Stomach smooth muscle (tissue), 2 donors: Measurements from ENCODE around the gene MVB12B.

ENCODE experiments used
- H3K27ac ChIP-seq: one replicate; pipeline ENCODE4 v1.7.0; 2013; ENCODE audit warnings: mild to moderate bottlenecking, low read length, inconsistent platforms
- H3K27me3 ChIP-seq, 2 donors: one replicate each; pipeline ENCODE4 v1.7.0; 2013; ENCODE audit warnings: low read length in 2 of 2; ENCODE audit not compliant: insufficient read depth in 2 of 2, control insufficient read depth in 1 of 2
- H3K36me3 ChIP-seq, 2 donors: one replicate each; pipeline ENCODE4 v1.7.0; 2013; ENCODE audit warnings: low read length in 2 of 2; ENCODE audit not compliant: control insufficient read depth in 2 of 2, insufficient read depth in 2 of 2
- H3K4me1 ChIP-seq: one replicate; pipeline ENCODE4 v1.7.0; 2013; ENCODE audit warnings: low read length; ENCODE audit not compliant: control insufficient read depth, insufficient read depth
- H3K4me3 ChIP-seq, 2 donors: one replicate each; pipeline ENCODE4 v1.7.0; 2013; ENCODE audit warnings: low read length in 2 of 2
- H3K9ac ChIP-seq, 2 donors: one replicate each; pipeline ENCODE4 v1.7.0; 2013; ENCODE audit warnings: low read length in 2 of 2, mild to moderate bottlenecking in 1 of 2
- H3K9me3 ChIP-seq, 2 donors: one replicate each; pipeline ENCODE4 v1.7.0; 2013; ENCODE audit warnings: low read length in 2 of 2; ENCODE audit not compliant: control insufficient read depth in 2 of 2
- donor health status: healthy.
- donor health status: Pancreatic carcinoma.

MVB12B gene

DNA sequence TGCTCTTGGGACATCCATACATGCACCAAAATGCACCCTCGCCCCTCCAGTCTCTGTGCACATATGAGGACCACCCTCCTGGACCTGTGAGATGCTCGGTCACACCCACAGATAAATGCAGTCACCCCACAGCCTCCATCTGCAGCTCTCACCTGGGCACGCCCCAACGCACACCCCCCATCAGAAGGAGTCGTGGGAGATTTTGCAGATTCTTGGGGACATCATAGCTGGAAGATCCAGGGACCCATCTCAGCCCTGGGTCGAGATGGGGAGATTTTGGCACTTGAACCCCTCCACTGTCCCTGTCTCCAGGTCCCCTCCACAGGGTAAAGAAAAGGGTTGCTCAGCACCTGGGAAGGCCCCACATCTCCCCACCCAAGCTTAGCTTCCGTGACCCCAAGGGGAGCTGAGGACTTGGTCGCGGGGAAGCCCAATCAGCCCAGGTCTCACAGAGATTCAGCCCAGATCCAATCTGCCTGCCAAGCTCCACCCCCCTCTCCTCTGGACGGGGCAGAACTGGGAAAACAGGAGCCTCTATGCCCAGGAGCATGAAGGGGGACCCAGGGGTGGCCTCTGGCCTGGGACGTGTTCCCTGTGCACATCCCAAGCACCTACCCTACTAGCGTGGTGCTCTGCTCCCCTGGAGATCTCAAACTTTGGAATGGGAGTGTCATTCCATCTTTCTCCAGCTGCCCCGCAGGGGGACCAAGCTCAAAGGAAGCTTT is 197.9 kb downstream of the MVB12B start:
- Histone ChIP-seq H3K27ac (no peak overlapping the region), H3K4me1 (peaks cover 2% of the 10 kb centered on the region), H3K9me3 (no peaks in the 10 kb centered on the region), H3K9ac (no peak overlapping the region), H3K4me3 (no peak overlapping the region), H3K27me3 (peaks cover 24 to 26% of the 10 kb centered on the region in 2 donors), H3K36me3 (no peaks in the 10 kb centered on the region)

DNA sequence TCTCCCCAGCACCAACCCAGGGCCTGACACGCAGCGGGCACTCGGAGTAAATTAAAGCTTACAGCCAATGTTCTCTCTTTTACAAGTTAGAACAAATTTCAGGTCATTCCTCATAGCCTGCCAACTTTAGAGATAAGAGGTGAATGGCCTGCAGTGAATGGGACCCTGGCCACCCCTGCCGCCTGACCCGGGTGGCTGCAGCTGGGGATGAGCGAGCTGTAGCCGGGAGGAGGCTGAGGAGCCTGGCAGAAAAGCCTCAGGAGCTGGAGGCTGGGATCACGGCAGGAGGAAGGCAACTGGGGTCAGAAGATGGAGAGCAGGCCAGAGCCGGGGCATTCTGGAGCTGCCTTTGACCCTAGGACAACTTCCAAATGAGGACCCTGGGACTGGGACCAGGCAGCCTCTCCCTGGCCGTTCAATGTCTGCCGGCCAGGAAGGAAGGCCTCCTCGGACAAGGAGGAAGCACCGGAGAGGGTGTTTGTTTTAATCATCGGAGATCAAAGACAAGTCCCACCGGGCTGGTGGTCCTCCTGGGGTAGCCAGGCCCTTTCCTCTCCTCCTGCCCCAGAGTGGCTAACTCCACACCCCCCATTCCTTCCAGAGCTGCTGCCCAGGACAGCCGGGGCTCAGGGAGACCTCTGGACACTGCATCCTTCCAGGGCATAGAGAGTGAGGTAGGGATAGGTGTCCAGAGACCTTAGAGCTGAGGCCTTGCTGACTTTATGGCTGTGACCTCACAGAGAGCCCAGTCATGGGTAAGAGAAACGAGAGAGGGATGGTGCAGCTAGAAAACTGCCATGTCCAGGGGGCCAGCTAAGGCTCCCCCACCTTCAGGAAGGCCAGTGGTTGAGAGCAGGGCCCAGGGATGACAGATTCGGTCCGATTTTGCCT is 199.8 kb downstream of the MVB12B start:
- Histone ChIP-seq H3K36me3 (no peaks in the 10 kb centered on the region), H3K27me3 (peaks cover 19% of the 10 kb centered on the region in 2 donors), H3K4me3 (no peak overlapping the region), H3K27ac (no peak overlapping the region), H3K9me3 (no peaks in the 10 kb centered on the region), H3K4me1 (no peaks in the 10 kb centered on the region), H3K9ac (no peak overlapping the region)

- Histone ChIP-seq H3K9me3 (no peaks in the 10 kb centered on the region), H3K27ac (no peak overlapping the region), H3K36me3 (no peaks in the 10 kb centered on the region), H3K4me1 (peaks cover under 1% of the 10 kb centered on the region), H3K27me3 (peaks cover 13 to 16% of the 10 kb centered on the region in 2 donors), H3K4me3 (no peak overlapping the region), H3K9ac (no peak overlapping the region)
Observed at GRCh38 chr9:126527109-126527825, 200.6 kb downstream of the MVB12B start.

DNA sequence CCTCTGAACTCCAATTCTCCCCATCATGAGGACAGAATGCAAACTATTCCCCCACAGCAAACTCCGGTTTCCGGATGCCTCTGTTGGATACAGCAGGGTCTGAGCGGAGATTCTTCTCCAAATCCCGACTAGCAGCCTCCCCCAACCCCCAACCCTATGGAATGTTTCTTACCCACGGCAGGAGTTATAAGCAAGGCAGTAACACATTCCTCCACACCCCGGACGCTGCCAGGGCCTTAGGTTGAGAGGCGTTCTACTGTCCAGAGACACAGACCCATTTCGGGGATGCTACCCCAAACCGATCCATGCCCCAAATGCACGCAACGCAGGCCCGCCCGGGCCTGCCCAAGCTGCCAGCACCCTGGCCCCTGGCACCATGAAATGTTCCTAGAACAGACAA is 201.5 kb downstream of the MVB12B start:
- Histone ChIP-seq H3K4me3 (no peak overlapping the region), H3K36me3 (no peaks in the 10 kb centered on the region), H3K27me3 (peaks cover 8 to 15% of the 10 kb centered on the region in 2 donors), H3K9ac (no peak overlapping the region), H3K27ac (no peak overlapping the region), H3K4me1 (peaks cover 2% of the 10 kb centered on the region), H3K9me3 (no peaks in the 10 kb centered on the region)

DNA sequence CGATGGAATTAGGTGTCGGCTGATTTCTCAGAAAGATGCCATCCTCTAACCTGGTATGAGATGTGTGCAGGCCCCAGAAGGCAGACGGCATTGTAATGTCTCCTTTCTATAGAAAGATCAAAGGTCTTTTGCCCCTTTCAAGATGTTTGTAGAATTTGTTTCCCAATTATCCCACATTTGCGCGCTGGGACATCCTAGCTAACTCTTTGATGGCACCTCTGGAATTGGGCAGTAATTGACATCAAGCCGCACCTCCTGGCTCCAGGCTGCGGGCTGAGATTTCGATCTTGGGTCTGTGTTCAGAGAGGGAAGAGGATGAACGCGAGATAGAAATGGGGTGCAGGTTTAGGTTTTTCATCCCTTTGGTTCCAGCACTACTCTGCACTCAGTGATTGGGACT is 202.3 kb downstream of the MVB12B start:
- H3K4me3 ChIP-seq, result no peak overlapping the region
- no peaks in the 10 kb centered on the region for H3K36me3 ChIP-seq
- no peak overlapping the region for H3K9ac ChIP-seq
- H3K27ac ChIP-seq, result no peak overlapping the region
- peaks cover 3 to 17% of the 10 kb centered on the region in 2 donors for H3K27me3 ChIP-seq
- H3K9me3 ChIP-seq, result no peaks in the 10 kb centered on the region
- H3K4me1 ChIP-seq, result peaks cover 2% of the 10 kb centered on the region

DNA sequence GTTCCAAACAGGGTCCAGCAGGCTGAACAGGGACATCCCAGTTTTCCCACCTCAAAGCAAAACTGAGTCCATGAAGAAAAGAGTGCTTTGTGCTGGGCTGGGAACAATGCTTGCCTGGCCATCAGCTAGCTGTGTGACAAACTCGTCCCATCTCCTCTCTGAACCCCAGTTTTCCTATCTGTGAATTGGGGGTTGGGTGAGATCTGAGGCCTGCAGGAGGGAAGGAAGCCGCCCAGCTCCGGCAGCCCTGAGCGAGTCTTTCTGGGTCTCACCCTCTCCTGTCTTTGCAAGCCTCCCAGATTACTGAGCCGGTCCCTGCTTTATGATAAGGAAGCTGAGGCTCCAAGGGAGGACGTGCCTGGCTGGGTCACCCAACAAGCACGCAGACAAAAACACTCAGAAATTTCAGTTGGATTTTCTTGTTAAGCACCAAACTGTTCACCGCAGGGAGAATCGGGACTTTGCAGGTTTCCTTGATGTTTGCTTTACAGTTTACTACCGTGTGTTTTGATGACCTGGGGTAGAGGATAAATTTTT is 204.5 kb downstream of the MVB12B start:
- H3K27ac ChIP-seq, result no peak overlapping the region
- no peaks in the 10 kb centered on the region for H3K36me3 ChIP-seq
- H3K9ac ChIP-seq, result no peak overlapping the region
- H3K27me3 ChIP-seq, result peaks cover 0 to 16% of the 10 kb centered on the region in 2 donors
- H3K9me3 ChIP-seq, result no peaks in the 10 kb centered on the region
- H3K4me3 ChIP-seq, result no peak overlapping the region
- H3K4me1 ChIP-seq, result peaks cover 2% of the 10 kb centered on the region

GRCh38 chr9:126531591-126531990 is 205.0 kb downstream of the MVB12B start:
- Histone ChIP-seq H3K4me1 (peaks cover 2% of the 10 kb centered on the region), H3K36me3 (no peaks in the 10 kb centered on the region), H3K9me3 (no peaks in the 10 kb centered on the region), H3K27ac (no peak overlapping the region), H3K27me3 (peaks cover 0 to 17% of the 10 kb centered on the region in 2 donors), H3K4me3 (no peak overlapping the region), H3K9ac (no peak overlapping the region)

GRCh38 chr9:126532019-126532462 is 205.4 kb downstream of the MVB12B start:
- Histone ChIP-seq H3K27ac (no peak overlapping the region), H3K9ac (no peak overlapping the region)

DNA sequence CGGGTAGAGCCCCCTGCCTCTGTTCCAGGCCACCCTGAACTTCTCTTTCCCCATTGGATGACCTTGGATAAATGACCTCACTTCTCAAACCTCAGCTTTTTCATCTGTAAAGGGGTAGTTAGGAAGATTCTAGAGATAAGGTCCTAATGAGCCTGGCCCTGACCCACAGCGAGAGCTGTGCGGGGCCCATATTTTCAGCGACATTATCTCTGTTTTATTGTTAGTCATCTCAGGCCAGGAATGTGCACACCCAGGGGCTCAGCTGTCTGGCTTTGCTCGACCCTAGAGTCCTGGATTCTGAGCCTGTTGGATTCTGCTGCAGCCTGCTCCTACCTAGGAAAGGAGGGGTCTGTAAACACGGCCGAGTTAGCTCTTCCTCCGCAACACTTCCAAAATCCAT is 205.9 kb downstream of the MVB12B start:
- peaks cover 2% of the 10 kb centered on the region for H3K4me1 ChIP-seq
- no peaks in the 10 kb centered on the region for H3K9me3 ChIP-seq
- H3K4me3 ChIP-seq, result no peak overlapping the region
- peaks cover 5 to 21% of the 10 kb centered on the region in 2 donors for H3K27me3 ChIP-seq
- no peaks in the 10 kb centered on the region for H3K36me3 ChIP-seq
- no peak overlapping the region for H3K27ac ChIP-seq
- no peak overlapping the region for H3K9ac ChIP-seq

More at GRCh38 chr9:126532019-126532462, 205.4 kb downstream of the MVB12B start:
- Histone ChIP-seq H3K36me3 (no peaks in the 10 kb centered on the region), H3K4me1 (peaks cover 2% of the 10 kb centered on the region), H3K27me3 (peaks cover 4 to 21% of the 10 kb centered on the region in 2 donors), H3K9me3 (no peaks in the 10 kb centered on the region), H3K4me3 (no peak overlapping the region)
